ENCODE results near the gene MOB3A.

Gene MOB3A

DNA sequence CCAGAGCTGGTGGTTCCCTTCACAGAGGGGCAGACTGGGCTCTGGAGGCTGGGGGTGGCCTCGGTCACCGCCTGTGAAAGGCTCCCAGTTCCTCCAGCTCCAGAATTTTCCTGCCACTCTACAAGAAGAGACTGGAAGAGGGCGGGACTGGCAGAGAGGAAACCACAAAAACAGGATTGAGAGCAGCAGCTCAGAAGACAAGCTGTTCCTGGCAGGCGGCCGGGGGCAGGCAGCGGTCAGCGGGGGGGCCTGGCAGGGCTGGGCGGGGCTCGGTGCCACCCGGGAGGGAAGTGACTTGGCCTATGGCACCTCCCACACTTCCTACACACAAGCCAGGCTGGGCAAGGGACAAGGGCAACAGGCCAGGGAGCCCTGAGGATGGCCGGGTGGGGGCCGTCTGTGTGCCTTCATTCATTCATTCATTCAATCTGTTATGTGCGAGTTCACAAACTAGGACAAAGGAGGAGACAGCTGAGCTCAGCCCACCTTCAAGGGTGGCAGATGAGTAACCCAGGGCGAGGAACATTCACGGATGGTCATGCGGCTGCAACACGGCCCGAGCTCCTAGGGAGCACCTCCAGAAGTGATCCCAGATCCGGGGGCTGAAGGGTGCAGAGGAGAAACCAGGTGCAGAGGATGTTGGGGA, 63.7 kb downstream of the MOB3A start:
- DNase-seq: peak; percentile 94

DNA sequence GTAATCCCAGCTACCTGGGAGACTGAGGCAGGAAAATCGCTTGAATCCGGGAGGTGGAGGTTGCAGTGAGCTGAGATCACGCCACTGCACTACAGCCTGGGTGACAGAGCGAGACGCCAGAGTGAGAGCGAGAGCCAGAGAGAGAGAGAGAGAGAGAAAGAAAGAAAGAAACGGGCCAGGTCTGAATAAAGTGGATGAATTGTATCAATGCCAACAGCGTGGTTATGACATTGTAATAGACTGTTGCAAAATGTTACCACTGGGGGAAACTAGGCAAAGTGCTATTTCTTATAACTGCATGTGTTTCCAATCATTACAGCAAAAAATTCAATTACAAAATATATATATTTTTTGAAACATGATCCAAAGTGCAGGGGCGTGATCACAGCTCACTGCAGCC, 68.8 kb downstream of the MOB3A start:
- no peak for DNase-seq

DNA sequence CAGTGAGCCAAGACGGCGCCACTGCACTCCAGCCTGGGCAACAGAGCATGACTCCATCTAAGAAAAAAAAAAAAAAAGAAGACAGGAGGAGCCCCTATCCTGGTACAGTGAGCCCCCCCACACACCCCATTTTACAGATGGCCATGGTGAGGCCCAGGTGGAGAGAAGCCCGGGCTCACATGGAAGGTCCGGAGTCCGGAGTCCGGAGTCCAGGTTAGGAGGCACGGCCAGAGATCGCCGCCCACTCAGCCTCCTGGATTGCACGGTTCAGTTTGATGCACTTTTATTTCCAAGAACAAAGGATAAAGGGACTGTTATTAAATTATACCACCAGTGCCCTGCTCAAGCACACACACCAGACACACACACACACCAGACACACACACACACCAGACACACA, 69.4 kb downstream of the MOB3A start:
- DNase-seq: no peak

DNA sequence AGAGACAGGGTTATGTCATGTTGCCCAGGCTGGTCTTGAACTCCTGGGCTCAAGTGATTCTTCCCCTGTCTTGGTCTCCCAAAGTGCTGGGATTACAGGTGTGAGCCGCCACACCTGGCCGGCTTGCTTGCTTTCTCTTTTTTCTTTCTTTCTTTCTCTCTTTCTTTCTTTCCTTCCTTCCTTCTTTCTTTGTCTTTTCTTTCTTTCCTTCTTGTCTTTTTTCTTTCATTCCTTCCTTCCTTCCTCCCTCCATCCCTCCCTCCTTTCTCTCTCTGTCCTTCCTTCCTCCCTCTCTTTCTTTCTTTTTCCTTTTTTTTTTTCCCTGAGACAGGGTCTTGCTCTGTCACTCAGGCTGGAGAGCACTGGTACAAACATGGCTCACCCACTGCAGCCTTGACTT, 73.8 kb downstream of the MOB3A start:
- DNase-seq: no peak

DNA sequence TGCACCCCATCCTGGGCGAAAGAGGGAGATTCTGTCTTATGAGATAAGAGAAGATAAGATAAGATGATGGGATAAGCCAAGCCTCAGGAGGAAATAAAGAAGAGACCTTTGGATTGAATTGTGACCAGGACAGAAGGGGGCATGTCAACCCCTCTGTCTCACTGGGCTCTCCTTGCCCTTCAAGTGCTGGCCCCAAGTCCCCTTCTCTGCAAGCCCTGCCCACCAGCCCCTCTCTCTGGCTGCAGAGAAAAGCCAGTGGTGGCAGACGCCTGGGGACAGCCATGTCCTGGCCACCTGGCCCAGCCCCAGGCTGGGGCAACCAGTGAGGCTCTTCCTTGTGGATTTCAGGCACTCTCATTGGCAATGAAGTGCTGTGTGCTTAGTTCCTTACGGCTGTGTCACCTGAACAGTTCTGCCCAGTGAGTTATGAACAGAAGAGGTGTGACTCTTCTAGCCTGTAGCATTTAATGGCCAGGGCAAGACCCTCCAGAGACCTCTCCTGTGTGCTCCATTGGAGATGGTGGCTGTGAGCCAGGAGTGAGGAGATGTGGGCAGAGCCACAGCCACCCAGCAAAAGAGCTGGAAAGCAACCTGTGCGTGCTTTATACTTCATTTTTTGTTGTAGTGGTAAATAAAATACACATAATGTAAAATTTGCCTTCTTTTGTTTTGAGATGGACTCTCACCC, 74.5 kb downstream of the MOB3A start:
- no peak for DNase-seq

All from right forelimb (tissue), 1 donor.